HG03175 (cell line): ENCODE data around the gene RASL11B.

ENCODE experiments used
- ATAC-seq: cut with Tn5 transposase; IDR thresholded peaks from one replicate; pipeline ENCODE4 v1.9.1; 2021; ENCODE audit warnings: mild to moderate bottlenecking, moderate library complexity; ENCODE audit not compliant: unreplicated experiment

RASL11B gene

DNA sequence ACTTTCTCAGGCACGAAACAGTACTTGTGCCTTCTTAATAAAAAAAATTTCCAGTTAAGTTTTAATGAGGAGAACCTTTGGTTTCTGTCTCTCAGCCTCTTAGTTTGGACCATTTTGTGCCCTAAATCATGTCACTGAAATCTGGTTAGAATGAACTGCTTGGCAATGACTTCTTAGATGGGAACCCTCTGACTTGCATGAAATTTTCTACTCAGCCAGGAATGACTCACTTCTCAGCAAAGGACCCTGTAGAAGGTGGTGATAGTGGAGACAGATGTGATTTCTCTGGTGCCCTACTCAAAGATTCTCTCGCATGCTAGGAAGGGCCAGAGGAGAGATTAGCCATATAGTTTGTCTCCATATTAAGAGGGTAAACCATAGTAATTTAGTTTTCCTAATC lies 50.5 kb downstream of the RASL11B start:
- no peak for ATAC-seq

DNA sequence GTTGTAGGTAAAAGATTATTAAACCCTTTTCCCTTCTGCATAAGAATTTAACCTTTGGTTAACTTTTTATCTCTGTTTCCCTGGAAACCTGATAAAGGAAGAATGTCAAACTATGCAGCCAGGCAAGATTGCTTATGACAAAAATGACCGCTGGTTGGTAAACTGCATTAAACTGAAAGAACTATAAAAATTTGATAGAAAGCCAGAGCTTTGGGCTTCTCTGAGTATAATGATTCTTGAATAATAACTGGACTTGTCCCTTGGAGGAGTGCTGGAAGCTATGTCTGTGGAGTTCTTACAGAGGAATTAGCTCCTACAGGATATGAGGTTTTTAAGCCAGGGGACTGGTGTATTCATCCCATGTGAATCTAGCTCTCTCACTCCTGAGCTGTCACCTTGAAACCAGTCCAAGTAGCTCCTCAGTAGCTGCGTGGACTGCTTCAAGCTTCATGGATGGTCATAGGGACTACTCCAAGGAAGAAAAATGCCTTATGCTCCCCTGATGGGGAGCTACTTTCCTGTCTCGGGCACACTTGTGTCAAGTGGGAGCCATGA lies 52.0 kb downstream of the RASL11B start:
- ATAC-seq: no peak

DNA sequence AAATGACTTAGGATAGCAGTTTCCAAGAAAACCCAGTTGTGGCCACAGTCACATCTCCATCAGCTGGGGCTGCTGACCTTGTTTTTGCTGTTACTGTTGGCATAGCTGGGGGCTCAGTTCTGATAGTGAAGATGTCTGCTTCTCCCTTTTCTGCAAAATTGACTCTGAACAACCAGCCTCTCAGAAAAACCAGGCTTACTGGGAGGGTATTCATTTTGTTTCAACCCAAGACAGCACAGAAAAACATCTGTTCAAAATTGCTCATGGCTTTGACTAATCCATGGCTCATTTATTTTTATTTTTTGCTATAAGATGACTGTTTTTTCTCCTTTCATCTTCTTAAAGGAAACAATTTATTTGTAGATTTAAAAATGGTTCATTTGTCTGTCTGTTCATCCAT lies 53.1 kb downstream of the RASL11B start:
- ATAC-seq: no peak

DNA sequence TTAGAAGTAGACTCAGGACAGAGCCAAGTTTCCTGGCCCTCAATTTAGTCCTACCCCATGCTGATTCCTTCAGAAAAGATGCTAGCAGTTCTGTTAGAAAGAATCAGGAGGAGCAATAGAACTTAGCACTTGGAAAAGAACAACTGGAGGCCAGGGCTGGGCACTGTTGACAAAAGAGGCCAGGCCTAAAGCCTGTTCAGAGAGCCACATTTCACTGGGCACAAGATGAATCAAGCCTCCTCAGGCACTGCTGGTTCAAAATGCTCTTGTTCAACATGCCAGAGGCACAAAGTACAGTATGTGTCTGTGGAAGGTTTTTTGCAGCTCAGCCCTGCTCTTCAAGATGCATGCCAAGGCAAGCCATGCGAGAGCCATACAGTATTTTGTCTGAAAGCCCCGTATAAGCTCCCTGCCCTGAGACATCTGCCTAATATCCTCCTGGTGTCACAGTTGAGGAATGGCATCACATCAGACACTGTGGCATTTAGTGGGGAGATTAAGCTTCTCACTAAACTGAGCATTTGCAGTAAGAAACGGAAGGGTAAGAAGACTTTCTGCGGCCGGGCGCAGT lies 53.7 kb downstream of the RASL11B start:
- ATAC-seq: no peak
